HepG2 (cell line): ENCODE results near the gene ADAM29. TPM values are rescaled to one million over a fixed set of nuclear protein-coding genes. Genes with fewer than 3 reads are reported as not detected.

ENCODE experiments used
- ATAC-seq: fragments of 200-7000 bp; cut with Tn5 transposase; 3 replicates; pipeline ENCODE4 v1.9.1; 2020; ENCODE audit warnings: mild to moderate bottlenecking, moderate library complexity
- BruUV-seq: library from RNA; stranded (reverse); fragments of 400-500 nt; replicated peaks from 2 replicates; lab custom pipeline; 2021; lab: Mats Ljungman, UMichigan
- CTCF ChIA-PET: fragments of 300-600 bp; formaldehyde crosslinking; extraction: SDS; loops from one replicate; lab custom pipeline; 2021; ENCODE audit warnings: low total read pairs, inconsistent platforms, low intra/inter-chr PET ratio; lab: Yijun Ruan, JAX
- POLR2A ChIA-PET: fragments of 350-600 bp; sonication (Branson Sonifier 250); formaldehyde crosslinking; loops from one replicate; lab custom pipeline; 2020; ENCODE audit warnings: antibody characterized with exemption, inconsistent platforms; lab: Yijun Ruan, JAX
- DNase-seq: peaks from one replicate; pipeline ENCODE4 v3.0.0-alpha.2; 2015; ENCODE audit warnings: low spot score
- FAIRE-seq: peaks from 3 replicates; lab custom pipeline; 2011; peaks lifted over from hg19 to GRCh38; lab: Jason Lieb, UNC
- H2AFZ ChIP-seq: one replicate; pipeline ENCODE4 v1.6.1; 2011; ENCODE audit warnings: low read length, inconsistent platforms
- H3K27ac ChIP-seq: fragments of 300-600 bp; 3 replicates; pipeline ENCODE4 v1.8.0; 2011; ENCODE audit warnings: mixed run types, mild to moderate bottlenecking, mixed read lengths, low read length, inconsistent platforms; ENCODE audit not compliant: insufficient read depth; ENCODE audit errors: extremely low read length
- H3K27me3 ChIP-seq, 2 experiments: fragments of 200-600 bp in 1 of 2; 2 replicates in 1 of 2; 3 replicates in 1 of 2; pipeline versions ENCODE4 v1.6.0 to v1.8.0; 2011; ENCODE audit warnings: low read length in 2 of 2, mild to moderate bottlenecking in 2 of 2, moderate library complexity in 2 of 2, inconsistent platforms in 1 of 2; ENCODE audit not compliant: insufficient read depth in 2 of 2, control insufficient read depth in 1 of 2
- H3K36me3 ChIP-seq, 2 experiments: fragments of 200-600 bp in 1 of 2; replicated peaks in 1 of 2; 2 replicates in 1 of 2; 3 replicates in 1 of 2; pipeline versions ENCODE4 v1.5.1 to v1.8.0; 2011; ENCODE audit warnings: low read length in 2 of 2, inconsistent platforms in 1 of 2; ENCODE audit not compliant: insufficient read depth in 2 of 2, control insufficient read depth in 1 of 2
- H3K4me1 ChIP-seq: 2 replicates; pipeline ENCODE4 v1.5.1; 2012; ENCODE audit warnings: low read length, inconsistent platforms; ENCODE audit not compliant: insufficient read depth
- H3K4me2 ChIP-seq: 2 replicates; pipeline ENCODE4 v1.6.0; 2011; ENCODE audit warnings: low read depth, low read length, inconsistent platforms
- H3K4me3 ChIP-seq, 3 experiments: fragments of 200-600 bp in 1 of 3; sonication (generic), shearing (Covaris generic) in 1 of 3; replicated peaks in 1 of 3; 2 replicates each; pipeline ENCODE4 v1.5.1; 2011 to 2016; ENCODE audit warnings: low read length in 3 of 3, inconsistent platforms in 2 of 3, low read depth in 2 of 3, mild to moderate bottlenecking in 2 of 3, control low read depth in 1 of 3, mixed read lengths in 1 of 3; ENCODE audit not compliant: insufficient read depth in 1 of 3
- H3K79me2 ChIP-seq: one replicate; pipeline ENCODE4 v1.6.1; 2011; ENCODE audit warnings: low read length, inconsistent platforms; ENCODE audit not compliant: insufficient read depth
- H3K9ac ChIP-seq: 2 replicates; pipeline ENCODE4 v1.6.0; 2011; ENCODE audit warnings: mild to moderate bottlenecking, low read depth, low read length, inconsistent platforms; ENCODE audit not compliant: insufficient read depth
- H3K9me3 ChIP-seq: 2 replicates; pipeline ENCODE4 v1.5.1; 2012; ENCODE audit warnings: mild to moderate bottlenecking, low read length
- H4K20me1 ChIP-seq: 2 replicates; pipeline ENCODE4 v1.6.0; 2011; ENCODE audit warnings: inconsistent platforms, mild to moderate bottlenecking, low read length, moderate library complexity; ENCODE audit not compliant: insufficient read depth
- FOXC1 ChIP-seq: sonication (generic); formaldehyde crosslinking; IDR thresholded peaks from 2 replicates; pipeline ENCODE4 v1.8.0; 2022; ENCODE audit warnings: mild to moderate bottlenecking, missing genetic modification reagents, borderline replicate concordance
- MAFF ChIP-seq: IDR thresholded peaks from 2 replicates; pipeline ENCODE4 v1.6.1; 2011; ENCODE audit warnings: low read depth, low read length, improper control_type of control experiment
- MAFK ChIP-seq, 2 experiments: IDR thresholded peaks in 1 of 2; conservative IDR thresholded peaks in 1 of 2; 2 replicates each; pipeline ENCODE4 v1.6.1; 2011; ENCODE audit warnings: improper control_type of control experiment in 2 of 2, low read length in 2 of 2
- NR3C1 ChIP-seq: sonication (generic); formaldehyde crosslinking; IDR thresholded peaks from 2 replicates; pipeline ENCODE4 v1.4.0; 2020; ENCODE audit warnings: missing genetic modification reagents
- PRMT3 ChIP-seq: sonication (generic); formaldehyde crosslinking; IDR thresholded peaks from 2 replicates; pipeline ENCODE4 v1.8.1; 2022; ENCODE audit warnings: low read depth, mild to moderate bottlenecking, moderate library complexity, missing genetic modification reagents, borderline replicate concordance
- RAD51 ChIP-seq: fragments of 450-650 bp; IDR thresholded peaks from 2 replicates; pipeline ENCODE4 v1.6.1; 2016; ENCODE audit warnings: borderline replicate concordance
- RFX1 ChIP-seq: fragments of 450-650 bp; IDR thresholded peaks from 2 replicates; pipeline ENCODE4 v1.6.1; 2017
- WGBS: methylation state at CpG from one replicate; pipeline ENCODE4 v1.1.6; 2017; ENCODE audit warnings: low lambda C conversion rate; 5-methylcytosine and 5-hydroxymethylcytosine counted together
- in situ Hi-C: cut with HindIII; loops from 2 replicates; pipeline ENCODE4 v1.10.0; 2017; ENCODE audit warnings: low pct_unique_long_range_greater_than_20kb; ENCODE audit not compliant: extremely low pct_ligation_motif_present
- intact Hi-C: fragments of 100-400 bp; cut with micrococcal nuclease; formaldehyde crosslinking; loops from one replicate; pipeline ENCODE4 v1.10.0; 2022; ENCODE audit not compliant: unreplicated experiment
- polyA plus RNA-seq, 8 experiments: library from polyadenylated mRNA; depleted of rRNA in 3 of 8; stranded (reverse) in 7 of 8; unstranded in 1 of 8; fragments of >200 nt; fragmentation: Illumina TruSeq in 4 of 8; extraction: Trizol in 4 of 8; gene quantifications; 2 replicates each; pipeline versions ENCODE4 v1.2.1 to v1.2.3, GENCODE V29; 2011 to 2016; ENCODE audit warnings: low read depth in 4 of 8, missing spikeins in 1 of 8, mixed read lengths in 1 of 8; ENCODE audit not compliant: insufficient read depth in 1 of 8
- total RNA-seq, 5 experiments: library from RNA; depleted of rRNA; stranded (reverse); fragments of >200 nt; fragmentation: Illumina TruSeq; extraction: Trizol; gene quantifications; 2 replicates each; pipeline ENCODE4 v1.2.3, GENCODE V29; 2016; ENCODE audit warnings: low read depth in 1 of 5

Gene ADAM29
- total and polyA plus RNA-seq, 2 of the 13 experiments (the other 11 are each of a cell fraction or from before 2014, with no cell fraction given) = not detected

DNA sequence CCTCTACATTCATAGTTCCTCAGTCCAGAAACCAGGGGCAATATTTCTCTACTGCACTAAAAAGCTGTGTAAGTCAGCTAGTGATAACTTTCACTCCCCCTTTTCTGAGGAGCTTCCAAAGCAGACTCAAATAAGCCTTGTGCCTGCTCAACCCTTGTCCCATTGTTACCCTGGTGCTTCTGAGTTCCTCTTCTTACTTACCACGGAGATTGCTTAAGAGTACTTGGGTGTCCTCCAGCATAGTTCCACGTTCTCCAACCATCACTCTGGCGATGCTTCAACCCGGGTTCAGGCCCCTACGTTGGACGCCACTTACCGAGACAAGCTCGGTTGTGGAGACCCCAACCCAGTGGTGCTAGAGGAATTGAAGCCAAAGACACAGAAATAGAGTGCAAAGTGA, 71.6 kb downstream of the ADAM29 start:
- Histone ChIP-seq H3K27ac (no peak overlapping the region), H3K9me3 (peaks cover 82% of the 10 kb centered on the region), H4K20me1 (no peaks in the 10 kb centered on the region), H3K9ac (no peak overlapping the region), H3K4me3 (no peak overlapping the region), H2AFZ (no peak overlapping the region), H3K4me2 (no peak overlapping the region), H3K27me3 (no peaks in the 10 kb centered on the region), H3K4me1 (no peaks in the 10 kb centered on the region), H3K79me2 (no peaks in the 10 kb centered on the region), H3K36me3 (no peaks in the 10 kb centered on the region)
- in situ Hi-C loops = no loop called here
- no peak for DNase-seq
- no TSS peak for BruUV-seq
- no peak for ATAC-seq
- WGBS = 2% methylated on average over 7 of the region's 8 CpGs
- ChIA-PET CTCF (no interaction called here), POLR2A (no interaction called here)
- intact Hi-C loops = no loop called here
- no peak for FAIRE-seq
- TF ChIP-seq RAD51 (no peak), PRMT3 (CRISPR knock-in tag) (no peak), RFX1 (no peak), FOXC1 (no peak)

DNA sequence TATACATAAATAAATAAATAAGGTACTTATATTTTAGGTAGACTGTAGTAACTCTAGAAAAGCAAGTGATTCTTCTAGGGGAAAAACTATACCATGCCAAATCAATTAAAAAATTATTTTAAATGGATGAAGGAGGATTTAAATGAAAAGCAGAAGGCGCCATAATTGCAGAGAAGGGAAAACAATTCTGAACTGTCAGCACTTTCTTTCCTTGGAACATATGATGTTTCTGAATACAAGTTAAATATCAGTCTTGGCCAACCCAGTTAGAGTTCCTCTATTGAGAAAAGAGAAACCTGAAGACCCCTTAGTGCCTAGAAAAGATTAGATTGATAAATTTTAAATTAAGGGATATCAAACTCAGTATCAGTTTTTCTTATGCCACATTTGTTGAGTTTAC, 75.8 kb downstream of the ADAM29 start:
- DNase-seq (no peak), FAIRE-seq (no peak), ATAC-seq (no peak)
- no peak overlapping the region for H3K4me3 ChIP-seq
- no peaks in the 10 kb centered on the region for H4K20me1 ChIP-seq
- no peak overlapping the region for H3K27ac ChIP-seq
- WGBS = 0% methylated on average over 1 of the region's 1 CpG
- ChIA-PET POLR2A (no interaction called here), CTCF (no interaction called here)
- no peaks in the 10 kb centered on the region for H3K27me3 ChIP-seq
- no peaks in the 10 kb centered on the region for H3K79me2 ChIP-seq
- intact Hi-C loops = no loop called here
- peak; percentile 29 to 73; a peak in 3 of 4 replicates for TF ChIP-seq MAFK (conservative IDR thresholded peaks at IDR 0.05 in 1 of 2, IDR thresholded peaks at IDR 0.05 in 1 of 2; ENCODE audit: low read length in 2 of 2)
- no peak for TF ChIP-seq NR3C1 (CRISPR knock-in tag)
- TF ChIP-seq MAFF = peak; percentile 67
- H3K36me3 ChIP-seq = no peaks in the 10 kb centered on the region
- H3K9ac ChIP-seq = no peak overlapping the region
- no peak overlapping the region for H2AFZ ChIP-seq
- H3K9me3 ChIP-seq = peaks cover 74% of the 10 kb centered on the region
- no peak overlapping the region for H3K4me2 ChIP-seq
- in situ Hi-C loops = no loop called here
- no TSS peak for BruUV-seq
- H3K4me1 ChIP-seq = no peaks in the 10 kb centered on the region
